IMR-90 (cell line): Measurements from ENCODE around the gene CDH12. TPM values are rescaled to one million over a fixed set of nuclear protein-coding genes. Genes with fewer than 3 reads are reported as not detected.

Experiments used
- ATAC-seq: fragments of 200-7000 bp; cut with Tn5 transposase; 2 replicates; pipeline ENCODE4 v1.9.1; 2020; ENCODE audit warnings: low read depth, mild to moderate bottlenecking, moderate library complexity
- BruUV-seq: library from RNA; stranded (reverse); fragments of 400-500 nt; replicated peaks from 2 replicates; lab custom pipeline; 2021; lab: Mats Ljungman, UMichigan
- CTCF ChIA-PET: fragments of 300-600 bp; formaldehyde crosslinking; extraction: SDS; loops from one replicate; lab custom pipeline; 2021; ENCODE audit warnings: antibody characterized with exemption; lab: Yijun Ruan, JAX
- POLR2A ChIA-PET: fragments of 300-600 bp; sonication (Branson Sonifier 250); formaldehyde crosslinking; loops from one replicate; lab custom pipeline; 2022; ENCODE audit warnings: antibody characterized with exemption; ENCODE audit not compliant: unreplicated experiment; lab: Charles Lee
- DNase-seq: peaks from one replicate; pipeline ENCODE4 v3.0.0; 2013
- H2AFZ ChIP-seq: replicated peaks from 2 replicates; pipeline ENCODE3; 2013; ENCODE audit warnings: low read length, mild to moderate bottlenecking; ENCODE audit not compliant: poor library complexity
- H2AK5ac ChIP-seq: 2 replicates; pipeline ENCODE4 v1.6.1; 2013; ENCODE audit warnings: low read depth, low read length, inconsistent platforms
- H2AK9ac ChIP-seq: replicated peaks from 2 replicates; pipeline ENCODE3; 2013; ENCODE audit warnings: mild to moderate bottlenecking, low read depth, low read length, moderate library complexity; ENCODE audit not compliant: poor library complexity
- H2BK120ac ChIP-seq: 2 replicates; pipeline ENCODE4 v1.6.1; 2013; ENCODE audit warnings: low read depth, low read length, inconsistent platforms
- H2BK15ac ChIP-seq: 3 replicates; pipeline ENCODE4 v1.6.1; 2013; ENCODE audit warnings: low read depth, low read length, inconsistent platforms
- H2BK20ac ChIP-seq: 2 replicates; pipeline ENCODE4 v1.6.1; 2013; ENCODE audit warnings: low read depth, mild to moderate bottlenecking, inconsistent platforms, low read length, moderate library complexity
- H2BK5ac ChIP-seq: 2 replicates; pipeline ENCODE4 v1.6.1; 2013; ENCODE audit warnings: mild to moderate bottlenecking, low read depth, low read length, inconsistent platforms; ENCODE audit not compliant: poor library complexity, severe bottlenecking
- H3K14ac ChIP-seq: replicated peaks from 2 replicates; pipeline ENCODE4 v1.6.1; 2013; ENCODE audit warnings: low read depth, low read length, inconsistent platforms
- H3K18ac ChIP-seq: 2 replicates; pipeline ENCODE4 v1.6.1; 2013; ENCODE audit warnings: low read depth, low read length, control low read depth
- H3K23ac ChIP-seq: 2 replicates; pipeline ENCODE4 v1.6.1; 2013; ENCODE audit warnings: low read depth, low read length, inconsistent platforms
- H3K27ac ChIP-seq: 2 replicates; pipeline ENCODE4 v1.5.1; 2013; ENCODE audit warnings: mild to moderate bottlenecking, control low read depth, low read length; ENCODE audit not compliant: insufficient read depth
- H3K27me3 ChIP-seq: 2 replicates; pipeline ENCODE4 v1.6.1; 2013; ENCODE audit warnings: low read length; ENCODE audit not compliant: control insufficient read depth, insufficient read depth
- H3K36me3 ChIP-seq: 2 replicates; pipeline ENCODE4 v1.6.1; 2013; ENCODE audit warnings: low read length, mixed read lengths; ENCODE audit not compliant: control insufficient read depth, insufficient read depth
- H3K4ac ChIP-seq: 2 replicates; pipeline ENCODE4 v1.6.1; 2013; ENCODE audit warnings: low read depth, low read length, inconsistent platforms
- H3K4me1 ChIP-seq: 2 replicates; pipeline ENCODE4 v1.6.1; 2013; ENCODE audit warnings: low read length, mixed read lengths; ENCODE audit not compliant: control insufficient read depth, insufficient read depth
- H3K4me2 ChIP-seq: 2 replicates; pipeline ENCODE4 v1.6.1; 2013; ENCODE audit warnings: low read depth, mild to moderate bottlenecking, control low read depth, low read length, moderate library complexity
- H3K4me3 ChIP-seq: 2 replicates; pipeline ENCODE4 v1.5.1; 2013; ENCODE audit warnings: low read depth, mild to moderate bottlenecking, control low read depth, low read length, moderate library complexity; ENCODE audit not compliant: insufficient read depth
- H3K56ac ChIP-seq: 2 replicates; pipeline ENCODE4 v1.6.1; 2013; ENCODE audit warnings: low read length, inconsistent platforms; ENCODE audit not compliant: insufficient read depth; ENCODE audit errors: extremely low read depth
- H3K79me1 ChIP-seq, 2 experiments: 2 replicates each; pipeline ENCODE4 v1.6.1; 2013; ENCODE audit warnings: low read length in 2 of 2, inconsistent platforms in 1 of 2, low read depth in 1 of 2
- H3K9ac ChIP-seq: 2 replicates; pipeline ENCODE4 v1.6.1; 2013; ENCODE audit warnings: low read depth, low read length, control low read depth
- H3K9me1 ChIP-seq: 2 replicates; pipeline ENCODE4 v1.6.1; 2013; ENCODE audit warnings: low read length, inconsistent platforms; ENCODE audit not compliant: insufficient read depth
- H3K9me3 ChIP-seq: 2 replicates; pipeline ENCODE4 v1.6.1; 2013; ENCODE audit warnings: low read length; ENCODE audit not compliant: control insufficient read depth, insufficient read depth
- H4K20me1 ChIP-seq: 2 replicates; pipeline ENCODE4 v1.6.1; 2013; ENCODE audit warnings: low read length, inconsistent platforms; ENCODE audit not compliant: insufficient read depth
- H4K5ac ChIP-seq: 2 replicates; pipeline ENCODE4 v1.6.1; 2013; ENCODE audit warnings: mild to moderate bottlenecking, low read depth, low read length, control low read depth
- H4K8ac ChIP-seq, 2 experiments: 2 replicates each; pipeline ENCODE4 v1.6.1; 2013; ENCODE audit warnings: low read depth in 2 of 2, low read length in 2 of 2, control low read depth in 1 of 2, inconsistent platforms in 1 of 2
- H4K91ac ChIP-seq: 2 replicates; pipeline ENCODE4 v1.6.1; 2013; ENCODE audit warnings: low read depth, low read length, inconsistent platforms; ENCODE audit not compliant: insufficient read depth
- CHD1 ChIP-seq: IDR thresholded peaks from 2 replicates; pipeline ENCODE4 v1.6.1; 2012; ENCODE audit warnings: low read depth, low read length, improper control_type of control experiment
- FOS ChIP-seq: fragments of 150-350 bp; IDR thresholded peaks from 2 replicates; pipeline ENCODE4 v1.6.1; 2016; ENCODE audit warnings: low read depth, low read length
- MAZ ChIP-seq: IDR thresholded peaks from 2 replicates; pipeline ENCODE4 v1.6.1; 2012; ENCODE audit warnings: low read depth, mild to moderate bottlenecking, low read length, improper control_type of control experiment, moderate library complexity, borderline replicate concordance
- MXI1 ChIP-seq: IDR thresholded peaks from 2 replicates; pipeline ENCODE4 v1.6.1; 2012; ENCODE audit warnings: low read depth, mild to moderate bottlenecking, low read length, moderate library complexity, borderline replicate concordance
- RCOR1 ChIP-seq: IDR thresholded peaks from 2 replicates; pipeline ENCODE4 v1.6.1; 2012; ENCODE audit warnings: mild to moderate bottlenecking, low read length, improper control_type of control experiment; ENCODE audit not compliant: insufficient replicate concordance
- RFX5 ChIP-seq: IDR thresholded peaks from 2 replicates; pipeline ENCODE4 v1.8.0; 2012; ENCODE audit warnings: low read depth, mild to moderate bottlenecking, low read length, moderate library complexity
- WGBS, 2 experiments: methylation state at CpG; one replicate each; pipeline versions ENCODE4 v1.1.5 to v1.1.7; 2013; ENCODE audit warnings: missing lambda C conversion rate in 2 of 2; ENCODE audit not compliant: insufficient read length in 1 of 2; ENCODE audit errors: extremely low coverage in 2 of 2; 5-methylcytosine and 5-hydroxymethylcytosine counted together
- dilution Hi-C: fragments of 300-500 bp; cut with HindIII; formaldehyde crosslinking; loops from one replicate; pipeline ENCODE4 v1.14.3; 2018; ENCODE audit warnings: low sequenced_read_pairs; ENCODE audit not compliant: unreplicated experiment
- in situ Hi-C: fragments of 300-500 bp; cut with MboI; formaldehyde crosslinking; loops from 3 replicates; pipeline ENCODE4 v1.14.3; 2019; ENCODE audit warnings: low sequenced_read_pairs, inconsistent platforms, mixed read lengths
- intact Hi-C: fragments of 100-400 bp; cut with micrococcal nuclease; formaldehyde crosslinking; loops from 2 replicates; pipeline ENCODE4 v1.10.0; 2022
- polyA plus RNA-seq, 3 experiments: library from polyadenylated mRNA; depleted of rRNA; stranded (reverse); fragments of >200 nt; gene quantifications; 2 replicates each; pipeline ENCODE4 v1.2.3, GENCODE V29; 2012; ENCODE audit warnings: low replicate concordance in 1 of 3
- total RNA-seq: library from RNA; depleted of rRNA; stranded (reverse); fragments of >200 nt; gene quantifications from 2 replicates; pipeline ENCODE4 v1.2.3, GENCODE V29; 2012
- TF ChIP-seq, protein P1 (sequence below): fragments of 150-350 bp; IDR thresholded peaks from 2 replicates; pipeline ENCODE4 v1.6.1; 2016; ENCODE audit warnings: low read depth, mild to moderate bottlenecking, low read length, moderate library complexity, borderline replicate concordance
- TF ChIP-seq, protein P2 (sequence below): conservative IDR thresholded peaks from 2 replicates; pipeline ENCODE4 v1.5.1; 2012; ENCODE audit warnings: mild to moderate bottlenecking, low read depth, low read length, improper control_type of control experiment

Gene CDH12
- total and polyA plus RNA-seq, 2 of the 4 experiments (the other 2 are of a cell fraction) = not detected

- DNase-seq (peak; percentile 9), ATAC-seq (no peak)
- H3K9me3 ChIP-seq = peaks cover 2% of the 10 kb centered on the region; the same call in 1 of the 2 replicates
- TF ChIP-seq RFX5 (no peak), FOS (no peak), MXI1 (no peak), RCOR1 (no peak), CHD1 (no peak), MAZ (no peak)
- TF ChIP-seq, protein P1, sequence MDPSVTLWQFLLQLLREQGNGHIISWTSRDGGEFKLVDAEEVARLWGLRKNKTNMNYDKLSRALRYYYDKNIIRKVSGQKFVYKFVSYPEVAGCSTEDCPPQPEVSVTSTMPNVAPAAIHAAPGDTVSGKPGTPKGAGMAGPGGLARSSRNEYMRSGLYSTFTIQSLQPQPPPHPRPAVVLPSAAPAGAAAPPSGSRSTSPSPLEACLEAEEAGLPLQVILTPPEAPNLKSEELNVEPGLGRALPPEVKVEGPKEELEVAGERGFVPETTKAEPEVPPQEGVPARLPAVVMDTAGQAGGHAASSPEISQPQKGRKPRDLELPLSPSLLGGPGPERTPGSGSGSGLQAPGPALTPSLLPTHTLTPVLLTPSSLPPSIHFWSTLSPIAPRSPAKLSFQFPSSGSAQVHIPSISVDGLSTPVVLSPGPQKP = no peak
- TF ChIP-seq, protein P2, sequence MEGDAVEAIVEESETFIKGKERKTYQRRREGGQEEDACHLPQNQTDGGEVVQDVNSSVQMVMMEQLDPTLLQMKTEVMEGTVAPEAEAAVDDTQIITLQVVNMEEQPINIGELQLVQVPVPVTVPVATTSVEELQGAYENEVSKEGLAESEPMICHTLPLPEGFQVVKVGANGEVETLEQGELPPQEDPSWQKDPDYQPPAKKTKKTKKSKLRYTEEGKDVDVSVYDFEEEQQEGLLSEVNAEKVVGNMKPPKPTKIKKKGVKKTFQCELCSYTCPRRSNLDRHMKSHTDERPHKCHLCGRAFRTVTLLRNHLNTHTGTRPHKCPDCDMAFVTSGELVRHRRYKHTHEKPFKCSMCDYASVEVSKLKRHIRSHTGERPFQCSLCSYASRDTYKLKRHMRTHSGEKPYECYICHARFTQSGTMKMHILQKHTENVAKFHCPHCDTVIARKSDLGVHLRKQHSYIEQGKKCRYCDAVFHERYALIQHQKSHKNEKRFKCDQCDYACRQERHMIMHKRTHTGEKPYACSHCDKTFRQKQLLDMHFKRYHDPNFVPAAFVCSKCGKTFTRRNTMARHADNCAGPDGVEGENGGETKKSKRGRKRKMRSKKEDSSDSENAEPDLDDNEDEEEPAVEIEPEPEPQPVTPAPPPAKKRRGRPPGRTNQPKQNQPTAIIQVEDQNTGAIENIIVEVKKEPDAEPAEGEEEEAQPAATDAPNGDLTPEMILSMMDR = no peak
- no peak overlapping the region for H4K91ac ChIP-seq
- H3K27me3 ChIP-seq = no peaks in the 10 kb centered on the region
- no peaks in the 10 kb centered on the region for H4K20me1 ChIP-seq
- H3K4me2 ChIP-seq = no peak overlapping the region
- no peaks in the 10 kb centered on the region for H3K79me1 ChIP-seq
- in situ Hi-C loops (no loop called here), dilution Hi-C loops (no loop called here), intact Hi-C loops (no loop called here)
- H3K14ac ChIP-seq = no peak overlapping the region
- H4K5ac ChIP-seq = no peak overlapping the region
- no peak overlapping the region for H3K18ac ChIP-seq
- no peak overlapping the region for H2BK20ac ChIP-seq
- POLR2A ChIA-PET = no interaction called here
- no peaks in the 10 kb centered on the region for H3K4me1 ChIP-seq
- no peak overlapping the region for H2AK5ac ChIP-seq
- no peak overlapping the region for H4K8ac ChIP-seq
- no peak overlapping the region for H3K9ac ChIP-seq
- H2BK15ac ChIP-seq = no peak overlapping the region
- no peak overlapping the region for H2BK120ac ChIP-seq
- H3K4me3 ChIP-seq = no peak overlapping the region
- H3K4ac ChIP-seq = no peak overlapping the region
- no peak overlapping the region for H2AFZ ChIP-seq
- H2BK5ac ChIP-seq = no peak overlapping the region
- H3K27ac ChIP-seq = no peak overlapping the region
- H3K23ac ChIP-seq = no peak overlapping the region
- H3K56ac ChIP-seq = no peak overlapping the region
- CTCF ChIA-PET = interaction anchor here (0.5 kb wide), 1 partner anchor 1463 kb away, joined by 3 read pairs; no protein-coding TSS in a partner anchor
- no CpG with 5 or more reads among the region's 3 CpGs for WGBS, 2 experiments
- BruUV-seq = no TSS peak
- H3K9me1 ChIP-seq = no peaks in the 10 kb centered on the region
- no peaks in the 10 kb centered on the region for H3K36me3 ChIP-seq
- H2AK9ac ChIP-seq = no peak overlapping the region
Measured at GRCh38 chr5:21711866-21712758, 1141.0 kb downstream of the CDH12 start.
